ENCODE results near the gene C10orf90.

The C10orf90 gene

GRCh38 chr10:126533644-126534043 is 136.8 kb downstream of the C10orf90 start:
- no peak for DNase-seq

- DNase-seq, result no peak
Measured at GRCh38 chr10:126528315-126528835, 142.1 kb downstream of the C10orf90 start.

- DNase-seq, result no peak
Measured at GRCh38 chr10:126527645-126528314, 142.7 kb downstream of the C10orf90 start.

- no peak for DNase-seq
Measured at GRCh38 chr10:126525326-126525725, 145.2 kb downstream of the C10orf90 start.

- no peak for DNase-seq
Measured at GRCh38 chr10:126524526-126524925, 146.0 kb downstream of the C10orf90 start.

GRCh38 chr10:126523071-126523470 is 147.4 kb downstream of the C10orf90 start:
- DNase-seq, result no peak

- DNase-seq, result no peak
Measured at GRCh38 chr10:126521399-126521798, 149.1 kb downstream of the C10orf90 start.

GRCh38 chr10:126520751-126521317 is 149.7 kb downstream of the C10orf90 start:
- DNase-seq, result no peak

GRCh38 chr10:126519992-126520391 is 150.5 kb downstream of the C10orf90 start:
- DNase-seq, result no peak

GRCh38 chr10:126519185-126519584 is 151.3 kb downstream of the C10orf90 start:
- DNase-seq, result no peak

- no peak for DNase-seq
Measured at GRCh38 chr10:126518218-126519080, 152.0 kb downstream of the C10orf90 start.

GRCh38 chr10:126516515-126516914 is 154.0 kb downstream of the C10orf90 start:
- DNase-seq, result no peak

GRCh38 chr10:126511917-126512479 is 158.5 kb downstream of the C10orf90 start:
- DNase-seq, result no peak

GRCh38 chr10:126509182-126509581 is 161.3 kb downstream of the C10orf90 start:
- DNase-seq, result no peak

GRCh38 chr10:126508535-126509040 is 161.9 kb downstream of the C10orf90 start:
- no peak for DNase-seq

- DNase-seq, result no peak
Measured at GRCh38 chr10:126504761-126505112, 165.8 kb downstream of the C10orf90 start.

GRCh38 chr10:126504063-126504760 is 166.3 kb downstream of the C10orf90 start:
- peak; percentile 20 for DNase-seq

- DNase-seq, result no peak
Measured at GRCh38 chr10:126503392-126504062, 167.0 kb downstream of the C10orf90 start.

GRCh38 chr10:126502441-126502840 is 168.1 kb downstream of the C10orf90 start:
- no peak for DNase-seq

GRCh38 chr10:126501828-126502227 is 168.7 kb downstream of the C10orf90 start:
- no peak for DNase-seq

- DNase-seq, result no peak
Measured at GRCh38 chr10:126500866-126501265, 169.6 kb downstream of the C10orf90 start.

GRCh38 chr10:126500185-126500584 is 170.3 kb downstream of the C10orf90 start:
- DNase-seq, result no peak
